ACC112 (cell line): Measurements from ENCODE around the gene FBXO44.

Source experiments
- H2AFZ ChIP-seq: fragments of 200-600 bp; sonication (generic); one replicate; pipeline ENCODE4 v1.6.0; 2017; ENCODE audit warnings: antibody characterized with exemption, low read length; ENCODE audit not compliant: unreplicated experiment
- H3K27ac ChIP-seq: fragments of 200-600 bp; sonication (generic); 2 replicates; pipeline ENCODE4 v1.5.1; 2014; ENCODE audit warnings: low read depth, mild to moderate bottlenecking, antibody characterized with exemption, low read length, moderate library complexity
- H3K27me3 ChIP-seq: fragments of 200-600 bp; sonication (generic); 2 replicates; pipeline ENCODE4 v1.6.1; 2014; ENCODE audit warnings: mild to moderate bottlenecking, antibody characterized with exemption, low read length, moderate library complexity, mixed read lengths; ENCODE audit not compliant: insufficient read depth
- H3K36me3 ChIP-seq: fragments of 200-600 bp; sonication (generic); 2 replicates; pipeline ENCODE4 v1.6.1; 2016; ENCODE audit warnings: mild to moderate bottlenecking, antibody characterized with exemption, low read length, moderate library complexity, mixed read lengths; ENCODE audit not compliant: insufficient read depth
- H3K4me1 ChIP-seq: fragments of 200-600 bp; sonication (generic); one replicate; pipeline ENCODE4 v1.6.1; 2016; ENCODE audit warnings: low read length, mixed read lengths; ENCODE audit not compliant: insufficient read depth, unreplicated experiment, control insufficient read depth
- H3K4me3 ChIP-seq: fragments of 200-600 bp; sonication (generic); 2 replicates; pipeline ENCODE4 v1.5.1; 2014; ENCODE audit warnings: mild to moderate bottlenecking, low read depth, low read length
- H3K79me2 ChIP-seq: fragments of 200-600 bp; sonication (generic); one replicate; pipeline ENCODE4 v1.6.0; 2016; ENCODE audit warnings: low read length; ENCODE audit not compliant: control insufficient read depth, unreplicated experiment, insufficient read depth

The FBXO44 gene

GRCh38 chr1:11701551-11701961 lies 46.9 kb downstream of the FBXO44 start:
- H3K27me3 ChIP-seq, result peaks cover 58% of the 10 kb centered on the region
- no peaks in the 10 kb centered on the region for H3K36me3 ChIP-seq
- H3K4me3 ChIP-seq, result peak overlapping the region; percentile 39
- no peak overlapping the region for H3K27ac ChIP-seq
- no peak overlapping the region for H2AFZ ChIP-seq
- H3K79me2 ChIP-seq, result no peaks in the 10 kb centered on the region
- H3K4me1 ChIP-seq, result peaks cover 6% of the 10 kb centered on the region

GRCh38 chr1:11701981-11702803 lies 47.5 kb downstream of the FBXO44 start:
- Histone ChIP-seq H3K27ac (no peak overlapping the region), H3K4me1 (peaks cover 6% of the 10 kb centered on the region), H3K79me2 (no peaks in the 10 kb centered on the region), H3K36me3 (no peaks in the 10 kb centered on the region), H3K4me3 (no peak overlapping the region), H2AFZ (no peak overlapping the region), H3K27me3 (peaks cover 58% of the 10 kb centered on the region)

GRCh38 chr1:11703357-11704193 lies 48.9 kb downstream of the FBXO44 start:
- H3K36me3 ChIP-seq, result no peaks in the 10 kb centered on the region
- H3K79me2 ChIP-seq, result no peaks in the 10 kb centered on the region
- H2AFZ ChIP-seq, result no peak overlapping the region
- peaks cover 57% of the 10 kb centered on the region for H3K27me3 ChIP-seq
- H3K27ac ChIP-seq, result no peak overlapping the region
- H3K4me3 ChIP-seq, result no peak overlapping the region
- peaks cover 6% of the 10 kb centered on the region for H3K4me1 ChIP-seq

- Histone ChIP-seq H3K79me2 (no peaks in the 10 kb centered on the region), H3K27me3 (peaks cover 55% of the 10 kb centered on the region), H2AFZ (no peak overlapping the region), H3K4me3 (no peak overlapping the region), H3K36me3 (no peaks in the 10 kb centered on the region), H3K4me1 (peaks cover 6% of the 10 kb centered on the region), H3K27ac (no peak overlapping the region)
These were observed 49.5 kb downstream of the FBXO44 start for GRCh38 chr1:11704194-11704529.

DNA sequence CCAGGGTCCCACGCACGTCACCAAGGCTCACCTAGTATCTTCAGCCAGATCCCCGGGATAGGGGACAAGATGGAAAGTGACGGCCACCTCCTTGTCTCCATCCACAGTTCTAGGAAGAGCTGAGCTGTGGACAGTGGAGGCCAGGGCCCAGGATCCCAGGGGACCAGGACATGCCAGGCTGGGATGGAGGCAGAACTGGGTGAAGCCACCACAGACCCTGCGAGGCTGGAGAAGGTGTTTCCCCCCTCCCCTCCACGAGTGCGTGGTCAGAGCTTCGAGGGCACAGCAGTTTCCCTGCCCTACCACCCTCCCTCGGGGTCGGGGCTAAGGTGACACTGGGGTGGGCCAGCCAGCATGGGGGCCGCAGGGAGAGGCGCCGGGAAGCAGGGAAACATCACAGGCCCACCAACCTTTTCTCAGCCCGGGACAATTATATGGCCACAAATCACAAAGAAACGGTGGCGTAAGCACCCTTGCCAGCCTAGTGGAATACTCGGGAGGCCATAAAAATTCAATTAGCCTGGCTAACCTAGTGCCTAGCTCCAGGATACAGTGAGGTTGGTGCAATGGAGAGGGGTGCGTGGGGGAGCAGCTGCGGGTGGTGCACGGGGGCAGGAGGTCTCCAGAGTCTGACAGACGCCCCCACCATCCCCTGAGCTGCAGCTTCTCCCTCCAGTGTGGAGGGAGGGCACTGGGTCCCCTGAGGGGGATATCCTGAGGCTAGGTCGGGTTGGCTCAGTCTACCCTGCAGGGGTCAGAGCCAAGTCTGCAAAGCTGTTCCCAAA lies 50.2 kb downstream of the FBXO44 start:
- Histone ChIP-seq H3K4me1 (peaks cover 6% of the 10 kb centered on the region), H3K36me3 (no peaks in the 10 kb centered on the region), H3K27ac (no peak overlapping the region)

DNA sequence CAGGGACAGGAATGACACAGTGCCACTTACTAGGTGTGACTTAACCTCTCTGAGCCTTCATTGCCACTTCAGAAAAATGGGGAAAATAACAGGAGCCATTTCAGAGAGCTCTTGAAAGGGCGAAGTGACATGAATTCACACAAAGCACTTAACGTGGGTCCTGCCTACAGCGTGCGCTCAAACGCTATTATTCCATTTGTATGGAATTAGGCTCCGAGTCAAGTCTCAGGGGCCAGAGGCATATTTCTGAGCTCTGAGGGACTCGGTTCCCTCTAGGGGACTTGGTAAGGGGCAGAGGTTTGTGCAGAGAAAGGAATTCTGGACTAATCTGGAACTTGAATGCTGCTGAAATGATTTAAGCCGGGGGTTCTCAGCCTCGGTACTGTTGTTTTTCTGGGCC lies 50.9 kb downstream of the FBXO44 start:
- Histone ChIP-seq H3K79me2 (no peaks in the 10 kb centered on the region), H3K4me1 (peaks cover 5% of the 10 kb centered on the region), H3K27me3 (peaks cover 54% of the 10 kb centered on the region)

More for the DNA sequence above, 50.2 kb downstream of the FBXO44 start:
- Histone ChIP-seq H3K4me3 (no peak overlapping the region), H2AFZ (no peak overlapping the region), H3K79me2 (no peaks in the 10 kb centered on the region), H3K27me3 (peaks cover 55% of the 10 kb centered on the region)

DNA sequence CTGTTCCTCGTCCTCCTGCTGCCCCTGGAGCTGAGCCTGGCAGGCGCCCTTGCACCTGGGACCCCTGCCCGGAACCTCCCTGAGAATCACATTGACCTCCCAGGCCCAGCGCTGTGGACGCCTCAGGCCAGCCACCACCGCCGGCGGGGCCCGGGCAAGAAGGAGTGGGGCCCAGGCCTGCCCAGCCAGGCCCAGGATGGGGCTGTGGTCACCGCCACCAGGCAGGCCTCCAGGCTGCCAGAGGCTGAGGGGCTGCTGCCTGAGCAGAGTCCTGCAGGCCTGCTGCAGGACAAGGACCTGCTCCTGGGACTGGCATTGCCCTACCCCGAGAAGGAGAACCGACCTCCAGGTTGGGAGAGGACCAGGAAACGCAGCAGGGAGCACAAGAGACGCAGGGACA lies 51.6 kb downstream of the FBXO44 start:
- H3K79me2 ChIP-seq, result no peaks in the 10 kb centered on the region
- no peaks in the 10 kb centered on the region for H3K36me3 ChIP-seq
- H3K27me3 ChIP-seq, result peaks cover 47% of the 10 kb centered on the region
- H3K4me3 ChIP-seq, result no peak overlapping the region
- H3K4me1 ChIP-seq, result no peaks in the 10 kb centered on the region
- no peak overlapping the region for H3K27ac ChIP-seq
- no peak overlapping the region for H2AFZ ChIP-seq

More for the DNA sequence above, 50.9 kb downstream of the FBXO44 start:
- no peaks in the 10 kb centered on the region for H3K36me3 ChIP-seq
- no peak overlapping the region for H2AFZ ChIP-seq
- no peak overlapping the region for H3K27ac ChIP-seq
- no peak overlapping the region for H3K4me3 ChIP-seq

DNA sequence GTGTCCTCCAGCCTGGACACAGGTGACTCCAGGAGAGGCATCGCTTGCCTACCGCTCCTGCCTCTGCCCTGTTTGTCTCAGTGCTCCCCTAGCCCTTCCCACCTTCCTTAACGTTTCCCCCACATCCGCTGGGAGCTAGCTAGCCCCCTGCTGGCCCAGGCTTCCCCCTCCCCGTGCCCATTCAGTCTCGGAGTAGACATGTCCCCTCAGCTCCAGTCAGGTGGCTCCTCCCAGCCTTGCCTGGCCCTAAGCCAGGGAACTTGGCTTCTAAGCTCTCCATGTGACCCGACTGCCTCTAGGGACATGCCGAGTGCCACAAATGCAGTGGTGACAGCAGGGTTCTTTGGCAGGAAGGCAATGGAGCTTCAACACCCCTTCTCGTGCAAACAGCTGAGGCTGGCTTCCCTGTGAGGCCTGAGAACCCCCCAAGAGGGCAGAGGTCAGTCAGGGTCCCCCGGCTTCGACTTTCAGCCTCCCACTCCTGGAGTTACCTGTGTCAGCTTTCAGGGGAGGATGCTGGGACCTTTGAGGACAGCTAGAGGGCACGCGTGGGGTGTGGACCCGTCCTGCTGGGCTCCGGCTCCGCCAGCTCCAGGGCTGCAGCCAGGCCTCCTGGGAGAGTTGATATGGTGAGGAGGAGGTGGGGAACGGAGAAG lies 53.1 kb downstream of the FBXO44 start:
- Histone ChIP-seq H3K36me3 (no peaks in the 10 kb centered on the region), H2AFZ (no peak overlapping the region), H3K27me3 (peaks cover 34% of the 10 kb centered on the region), H3K79me2 (no peaks in the 10 kb centered on the region), H3K4me1 (no peaks in the 10 kb centered on the region), H3K27ac (no peak overlapping the region), H3K4me3 (no peak overlapping the region)

DNA sequence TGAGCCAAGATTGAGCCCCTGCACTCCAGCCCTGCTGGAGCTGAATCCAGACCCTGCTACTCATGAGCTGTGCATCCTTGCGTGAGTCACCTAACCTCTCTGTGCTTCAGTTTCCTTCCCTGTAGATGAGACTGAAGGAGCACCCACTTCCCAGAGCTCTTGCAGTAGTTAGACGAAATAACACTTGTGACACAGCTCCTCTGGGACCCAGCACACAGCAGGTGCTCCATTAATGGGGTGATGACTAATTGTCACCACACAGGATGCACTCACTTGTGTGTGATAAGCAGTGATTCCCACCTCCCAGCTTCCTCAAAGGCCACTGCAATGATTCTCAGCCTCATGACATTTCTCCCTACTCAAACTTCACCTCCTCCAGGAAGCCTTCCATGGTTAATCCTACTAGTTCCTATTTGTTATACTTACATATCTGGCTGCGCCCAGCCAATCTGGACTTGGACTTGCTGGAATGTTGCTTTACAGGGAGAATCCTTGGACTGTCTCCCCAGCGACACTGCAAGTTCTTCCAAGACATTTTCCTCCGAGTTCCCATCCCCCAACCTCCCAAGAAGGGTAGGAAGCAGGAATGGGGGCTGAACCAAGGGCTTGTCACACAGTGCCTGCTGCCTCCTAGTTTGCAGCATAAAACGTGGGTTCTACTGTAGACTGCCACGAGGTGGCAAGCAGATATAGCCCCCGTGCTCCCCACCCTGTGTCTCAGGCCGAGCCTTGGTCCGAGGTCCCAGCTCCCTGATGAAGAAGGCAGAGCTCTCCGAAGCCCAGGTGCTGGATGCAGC lies 54.1 kb downstream of the FBXO44 start:
- Histone ChIP-seq H3K4me1 (no peaks in the 10 kb centered on the region), H3K27ac (no peak overlapping the region)

More for the DNA sequence above, 54.1 kb downstream of the FBXO44 start:
- no peaks in the 10 kb centered on the region for H3K36me3 ChIP-seq
- H2AFZ ChIP-seq, result no peak overlapping the region
- no peaks in the 10 kb centered on the region for H3K79me2 ChIP-seq
- no peak overlapping the region for H3K4me3 ChIP-seq
- peaks cover 24% of the 10 kb centered on the region; the same call in 1 of the 2 replicates for H3K27me3 ChIP-seq
